ENCODE results near the gene NOC4L.

The NOC4L gene

GRCh38 chr12:132151766-132152410, 7.6 kb downstream of the NOC4L start:
- TF ChIP-seq CTCF (IDR thresholded peaks at IDR 0.05; ENCODE audit: insufficient read depth, low read length, missing control alignments), result no peak
- ChIA-PET CTCF (interaction anchor here (1.4 to 3.2 kb wide), 4 partner anchors 10 to 463 kb away, joined by 3 to 37 read pairs (median 5); no protein-coding TSS in a partner anchor), POLR2A (no interaction called here)
- no peak for DNase-seq (ENCODE audit: low read depth, low spot score)
- no peak overlapping the region for H3K4me3 ChIP-seq (ENCODE audit: low read depth, low read length)

- CTCF ChIA-PET, result interaction anchor here (1.5 to 3.2 kb wide), 6 partner anchors 7 to 486 kb away, joined by 3 to 37 read pairs (median 8); partner anchors contain the start of genes DDX51 and NOC4L
- POLR2A ChIA-PET, result interaction anchor here (0.7 kb wide), 1 partner anchor 204 kb away, joined by 3 read pairs; no protein-coding TSS in a partner anchor
- no peak overlapping the region for H3K4me3 ChIP-seq (ENCODE audit: low read depth, low read length)
- no peak for TF ChIP-seq CTCF (IDR thresholded peaks at IDR 0.05; ENCODE audit: insufficient read depth, low read length, missing control alignments)
- DNase-seq (ENCODE audit: low read depth, low spot score), result no peak
Measured at GRCh38 chr12:132152411-132152821, 8.2 kb downstream of the NOC4L start.

- no peak for TF ChIP-seq CTCF (IDR thresholded peaks at IDR 0.05; ENCODE audit: insufficient read depth, low read length, missing control alignments)
- no peak overlapping the region for H3K4me3 ChIP-seq (ENCODE audit: low read depth, low read length)
- DNase-seq (ENCODE audit: low read depth, low spot score), result no peak
- CTCF ChIA-PET, result interaction anchor here (0.8 to 3.2 kb wide), 20 partner anchors 8 to 486 kb away, joined by 3 to 37 read pairs (median 6); partner anchors contain the start of genes DDX51, LRCOL1 and NOC4L
- POLR2A ChIA-PET, result interaction anchor here (0.7 kb wide), 1 partner anchor 204 kb away, joined by 3 read pairs; no protein-coding TSS in a partner anchor
Measured at GRCh38 chr12:132152953-132153352, 8.7 kb downstream of the NOC4L start.

GRCh38 chr12:132153501-132154340, 9.5 kb downstream of the NOC4L start:
- ChIA-PET CTCF (interaction anchor here (0.5 to 3.2 kb wide), 41 partner anchors 9 to 529 kb away, joined by 3 to 37 read pairs (median 4); partner anchors contain the start of genes DDX51, LRCOL1, NOC4L and P2RX2), POLR2A (interaction anchor here (0.6 to 0.7 kb wide), 2 partner anchors 203 to 252 kb away, joined by 3 read pairs; no protein-coding TSS in a partner anchor)
- peak; percentile 96 for TF ChIP-seq CTCF (IDR thresholded peaks at IDR 0.05; ENCODE audit: insufficient read depth, low read length, missing control alignments)
- peak; percentile 3 for DNase-seq (ENCODE audit: low read depth, low spot score)
- peak overlapping the region; percentile 29 for H3K4me3 ChIP-seq (ENCODE audit: low read depth, low read length)

- POLR2A ChIA-PET, result no interaction called here
- CTCF ChIA-PET, result interaction anchor here (0.6 to 3.2 kb wide), 32 partner anchors 8 to 529 kb away, joined by 3 to 37 read pairs (median 5); partner anchors contain the start of genes DDX51, LRCOL1, NOC4L and P2RX2
- no peak for TF ChIP-seq CTCF (IDR thresholded peaks at IDR 0.05; ENCODE audit: insufficient read depth, low read length, missing control alignments)
- no peak overlapping the region for H3K4me3 ChIP-seq (ENCODE audit: low read depth, low read length)
- DNase-seq (ENCODE audit: low read depth, low spot score), result no peak
Measured at GRCh38 chr12:132154341-132154761, 10.1 kb downstream of the NOC4L start.
